GM18868 (cell line): Measurements from ENCODE around the gene CYTH2.
"Not testable (repeated sequence)": the region's sequence is repeated elsewhere in the genome, so short reads cannot be mapped to it uniquely, and the experiment has no call there.

Source experiments
- ATAC-seq: cut with Tn5 transposase; IDR thresholded peaks from one replicate; pipeline ENCODE4 v1.9.1; 2021; ENCODE audit warnings: mild to moderate bottlenecking, moderate library complexity; ENCODE audit not compliant: unreplicated experiment

CYTH2 gene

DNA sequence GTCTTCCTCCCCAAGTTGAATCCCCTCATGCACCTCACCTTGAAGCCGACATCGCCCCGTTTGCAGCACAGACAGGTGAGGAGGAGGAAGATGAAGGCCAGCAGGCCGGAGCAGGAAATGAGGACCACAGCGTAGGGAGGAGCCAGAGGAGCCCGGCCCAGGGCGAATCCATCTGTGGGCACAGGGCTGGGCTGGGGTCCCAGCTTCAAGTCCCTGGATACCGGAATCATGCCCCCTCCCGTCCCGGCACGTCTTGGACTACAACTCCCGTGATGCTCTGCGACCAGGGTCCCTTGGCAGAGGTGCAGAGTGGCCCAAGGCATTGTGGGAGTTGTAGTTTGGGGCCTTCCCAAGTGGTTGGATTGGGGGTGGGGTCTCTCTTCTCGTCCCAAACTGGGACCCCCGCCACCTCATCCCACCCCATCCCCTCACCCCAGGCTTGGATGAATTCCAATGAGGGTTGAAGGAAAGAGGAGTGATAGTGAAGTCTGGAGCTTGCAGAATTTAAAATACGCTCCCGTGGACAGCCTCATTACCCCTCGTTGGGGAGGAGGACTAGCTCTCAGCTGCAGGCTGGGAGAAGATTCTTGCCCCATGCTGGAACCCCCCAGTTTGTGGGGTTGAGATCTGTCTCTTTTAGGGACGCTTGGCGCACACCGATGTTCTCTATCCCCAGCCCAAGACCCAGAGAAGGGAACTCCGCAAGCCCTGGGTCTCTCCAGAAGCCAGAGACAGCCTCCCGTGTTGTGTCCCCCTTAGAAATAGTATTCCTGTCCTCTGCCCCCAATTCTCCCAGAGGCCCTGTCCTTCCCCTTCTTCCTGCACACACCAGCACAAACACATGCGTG lies 41.5 kb downstream of the CYTH2 start:
- no peak for ATAC-seq

DNA sequence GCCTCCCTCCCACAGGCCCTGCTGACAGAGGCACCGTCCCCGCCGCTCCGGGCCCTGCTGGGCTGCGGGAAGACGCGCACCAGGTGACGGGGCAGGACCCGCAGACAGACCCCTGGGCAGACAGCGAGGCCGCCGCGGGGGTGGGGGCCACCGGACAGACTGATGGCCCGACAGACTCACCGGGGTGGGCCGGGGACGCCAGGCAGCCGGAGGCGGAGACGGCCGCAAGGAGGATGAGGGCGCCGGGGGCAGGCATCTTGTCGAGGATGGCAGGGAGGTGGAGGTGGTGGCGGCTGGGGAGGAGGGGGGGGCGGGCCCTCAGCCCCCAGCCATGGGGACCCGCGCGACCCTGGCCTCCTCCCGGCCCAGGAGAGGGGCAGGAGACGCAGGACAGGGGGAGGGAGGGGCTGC lies 42.2 kb downstream of the CYTH2 start:
- ATAC-seq, result no peak

DNA sequence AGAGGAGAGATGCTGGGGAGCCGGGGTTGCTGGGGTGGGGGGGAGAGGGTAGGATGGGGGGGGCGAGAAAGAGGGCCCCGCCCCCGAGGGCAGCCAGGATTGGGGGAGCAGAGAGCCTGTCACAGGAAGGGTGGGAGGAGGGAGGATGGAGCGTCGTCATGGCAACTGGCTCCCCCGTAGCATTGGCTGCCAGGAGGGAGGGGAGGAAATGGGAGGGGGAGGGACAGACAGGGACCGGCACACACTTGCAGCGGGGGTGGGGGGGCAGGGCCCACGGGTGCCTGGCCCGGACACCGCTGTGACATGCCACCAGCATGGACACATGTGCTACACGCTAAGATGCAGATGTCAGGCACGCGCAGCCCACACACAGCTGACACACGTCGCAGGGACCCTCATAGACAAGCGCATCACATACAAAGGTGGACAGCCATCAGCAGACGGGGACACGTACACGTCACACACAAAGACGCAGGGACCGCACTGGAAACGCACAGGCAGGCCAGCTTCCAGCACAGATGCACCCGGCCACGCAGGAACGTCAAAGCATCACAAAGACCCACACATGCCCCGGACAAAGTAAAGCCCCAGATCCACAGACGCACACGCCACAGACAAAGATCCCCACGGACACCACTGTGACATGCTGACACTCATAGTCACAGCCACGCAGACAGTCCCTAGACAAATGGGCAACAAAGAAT lies 42.8 kb downstream of the CYTH2 start, which contains the start of gene LMTK3:
LMTK3 (minus strand) TSS at position 36 of the 704 bp plus-strand sequence. CDS start 259 bp downstream, outside the sequence.
- ATAC-seq, result no peak

DNA sequence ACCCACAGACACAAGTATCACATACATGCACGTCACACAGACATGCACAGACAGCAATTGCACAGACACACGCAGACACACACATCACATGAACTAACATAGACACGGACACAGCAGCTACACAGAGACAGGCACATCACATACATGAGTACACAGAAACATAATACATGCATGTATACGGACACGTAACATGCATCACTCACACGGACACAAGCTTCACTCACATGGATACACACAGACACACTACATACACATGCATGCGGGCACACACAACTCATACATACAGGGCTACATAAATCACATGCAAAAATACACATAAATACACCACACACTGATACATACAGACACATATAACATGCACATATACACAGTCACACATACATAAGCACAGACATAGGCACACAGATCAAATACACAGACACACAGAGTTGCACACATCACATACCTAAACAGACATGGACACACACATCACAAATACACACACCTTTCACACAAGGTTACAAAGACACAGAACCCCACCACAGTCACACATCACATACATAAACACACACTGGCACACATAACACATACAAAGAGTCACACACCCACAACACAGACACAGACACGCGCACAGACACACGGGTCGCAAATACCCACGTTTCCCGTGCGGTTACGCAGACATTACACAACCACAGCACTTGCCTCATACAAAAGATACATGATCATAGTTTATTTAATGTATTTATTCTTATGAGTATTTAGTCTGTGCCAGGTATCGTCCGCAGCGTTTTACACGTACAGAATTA lies 43.5 kb downstream of the CYTH2 start:
- no peak for ATAC-seq

DNA sequence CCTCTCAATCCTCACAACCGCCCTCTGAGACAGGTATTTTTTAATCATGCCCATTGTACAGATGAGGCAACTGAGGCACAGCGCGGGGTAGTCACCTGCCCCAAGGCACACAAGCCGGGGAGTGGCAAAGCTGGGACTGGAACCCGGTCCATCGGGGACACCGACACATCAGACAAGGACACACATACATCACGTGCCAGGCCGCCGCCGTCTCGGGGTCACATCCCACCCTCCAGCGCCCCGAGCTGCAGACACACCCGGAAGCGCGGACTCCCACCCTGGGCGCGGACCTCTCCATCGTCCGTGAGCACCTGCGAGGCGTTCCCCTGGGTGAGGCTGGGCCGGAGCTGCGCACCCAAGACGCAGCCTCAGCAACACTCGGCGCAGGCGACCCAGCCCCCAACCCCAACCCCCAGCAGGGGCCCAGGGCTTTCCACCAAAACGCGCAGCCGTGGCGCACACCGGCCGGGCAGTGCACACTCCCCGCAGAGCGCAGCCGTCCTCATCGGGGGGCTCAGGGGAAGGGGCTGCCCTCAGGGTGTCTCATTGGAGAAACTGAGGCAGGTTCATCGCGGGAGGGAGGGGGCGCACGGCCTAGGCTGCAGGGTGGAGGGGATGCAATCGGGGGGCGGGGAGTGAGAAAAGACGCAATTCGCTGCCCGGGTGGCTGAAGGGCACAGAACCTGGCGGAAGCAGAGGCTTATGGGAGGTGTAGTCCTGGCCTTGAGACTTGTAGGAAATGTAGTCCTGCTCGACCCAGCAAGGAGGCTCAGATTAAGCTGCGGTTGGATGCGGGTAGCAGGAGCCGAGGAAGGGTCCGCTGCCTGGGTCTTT lies 44.3 kb downstream of the CYTH2 start:
- no peak for ATAC-seq

DNA sequence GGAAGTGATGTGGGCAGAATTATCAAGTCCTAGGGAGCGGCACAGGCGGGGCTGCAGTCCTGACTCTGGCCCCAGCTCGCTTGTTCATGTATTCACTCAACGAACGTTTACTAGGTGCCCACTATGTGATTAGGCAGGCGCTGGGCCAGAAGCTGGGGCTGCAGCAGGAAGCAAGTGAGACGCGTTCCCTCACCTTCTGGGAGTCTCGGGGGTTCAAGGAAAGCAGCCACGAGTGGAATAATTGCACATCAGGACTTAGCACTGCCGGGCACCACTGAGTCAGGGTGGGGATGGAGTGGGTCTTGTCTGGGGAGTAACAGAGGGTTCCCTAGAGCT lies 44.9 kb downstream of the CYTH2 start:
- ATAC-seq, result no peak

DNA sequence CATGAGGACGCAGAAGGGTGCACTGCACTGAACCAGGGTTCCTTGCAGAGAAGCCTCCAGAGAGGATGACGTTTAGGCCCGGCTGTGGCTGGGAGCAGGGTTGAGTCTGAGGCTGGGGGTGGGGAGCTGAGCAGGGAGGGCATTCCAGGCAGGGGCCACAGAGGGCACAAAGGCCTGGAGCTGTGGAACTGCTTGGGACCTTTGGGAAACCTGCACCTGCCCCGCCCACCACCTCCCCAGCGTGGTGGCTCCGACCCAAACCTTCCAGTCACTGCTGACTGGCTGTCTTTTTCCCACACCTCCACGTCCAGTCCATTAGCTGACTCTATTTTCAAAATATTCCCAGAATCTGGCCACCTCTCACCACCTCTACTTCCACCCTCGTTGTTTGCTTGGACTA lies 47.4 kb downstream of the CYTH2 start:
- no peak for ATAC-seq

DNA sequence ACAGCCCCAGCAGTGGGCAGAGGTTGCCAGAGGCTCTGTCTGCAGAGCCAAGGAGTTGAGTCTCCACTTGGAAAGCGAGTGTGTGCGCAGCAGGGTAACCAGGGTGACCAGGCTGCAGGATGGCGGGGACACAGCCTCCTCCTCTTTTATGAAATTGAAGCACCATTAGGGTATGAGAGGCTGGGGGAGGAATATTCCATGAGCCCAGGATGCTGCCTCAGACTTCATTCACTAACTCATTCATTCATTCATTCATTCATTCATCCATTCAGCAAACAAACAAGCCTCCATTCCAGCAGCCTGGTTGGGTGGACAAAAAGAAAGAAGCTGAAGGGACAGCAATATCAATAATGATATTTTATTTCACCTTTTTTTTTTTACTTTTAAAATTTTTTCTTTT lies 49.0 kb downstream of the CYTH2 start:
- ATAC-seq, result no peak

DNA sequence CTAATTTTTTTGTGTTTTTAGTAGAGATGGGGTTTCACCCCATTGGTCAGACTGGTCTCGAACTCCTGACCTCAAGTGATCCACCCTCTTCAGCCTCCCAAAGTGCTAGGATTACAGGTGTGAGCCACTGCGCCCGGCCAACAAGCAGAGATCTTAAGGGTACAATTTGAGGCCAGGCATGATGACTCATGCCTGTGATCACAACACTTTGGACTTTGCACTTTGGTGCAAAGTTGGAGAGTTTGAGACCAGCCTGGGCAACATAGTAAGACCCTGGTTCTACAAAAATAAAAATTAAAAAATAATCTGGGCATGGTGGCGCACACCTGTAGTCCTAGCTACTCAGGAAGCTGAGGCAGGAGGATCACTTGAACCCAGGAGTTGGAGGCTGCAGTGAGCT lies 50.3 kb downstream of the CYTH2 start:
- ATAC-seq, result not testable (repeated sequence)

DNA sequence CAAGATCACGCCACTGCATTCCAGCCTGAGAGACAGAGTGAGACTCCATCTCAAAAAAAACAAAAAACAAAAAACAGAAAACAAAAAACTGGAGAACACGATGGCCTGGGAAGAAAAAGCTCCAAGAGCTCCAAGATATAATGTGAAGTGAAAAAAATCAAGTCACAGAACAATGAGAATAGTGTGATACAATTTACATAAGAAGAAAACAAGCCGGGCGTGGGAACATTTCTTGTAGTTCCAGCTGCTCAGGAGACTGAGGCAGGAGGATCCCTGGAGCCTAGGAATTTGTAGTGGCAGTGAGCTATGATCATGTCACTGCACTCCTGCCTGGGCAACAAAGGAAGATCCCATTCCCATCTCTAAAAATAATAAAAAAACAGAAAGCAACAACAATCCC lies 51.0 kb downstream of the CYTH2 start:
- ATAC-seq, result no peak

DNA sequence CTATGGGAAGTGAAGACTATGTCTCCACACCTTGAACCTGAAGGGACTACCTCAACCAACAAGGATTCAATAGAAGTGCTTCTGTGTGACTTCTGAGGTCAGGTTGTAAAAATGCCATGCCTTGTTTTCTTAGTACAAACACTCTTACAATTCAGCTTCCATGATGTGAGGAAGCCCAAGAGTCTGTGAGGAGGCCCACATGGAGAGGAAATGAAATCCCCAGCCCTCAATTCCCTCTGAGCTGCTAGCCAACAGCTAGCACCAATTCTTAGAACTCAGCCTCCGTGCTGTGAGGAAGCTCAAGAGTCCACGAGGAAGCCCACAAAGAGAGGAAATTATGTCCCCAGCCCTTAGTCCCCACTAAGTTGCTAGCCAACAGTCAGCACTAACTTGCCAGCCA lies 55.1 kb downstream of the CYTH2 start:
- no peak for ATAC-seq

DNA sequence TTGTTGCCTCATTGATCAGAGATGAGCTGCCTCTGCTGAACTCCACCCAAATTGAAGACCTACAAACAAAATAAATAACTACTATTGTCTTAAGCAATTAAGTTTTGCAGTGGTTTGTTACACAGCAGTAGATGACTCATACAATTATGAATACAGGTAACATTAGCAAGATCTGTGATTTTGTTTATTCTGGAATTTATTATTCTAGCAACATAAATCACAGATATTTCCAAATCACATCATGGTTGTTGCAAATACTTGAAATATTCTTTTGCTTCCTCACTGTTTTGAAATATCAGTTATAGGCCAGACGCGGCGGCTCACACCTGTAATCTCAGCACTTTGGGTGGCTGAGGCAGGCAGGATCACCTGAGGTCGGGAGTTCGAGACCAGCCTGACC lies 55.6 kb downstream of the CYTH2 start:
- no peak for ATAC-seq

DNA sequence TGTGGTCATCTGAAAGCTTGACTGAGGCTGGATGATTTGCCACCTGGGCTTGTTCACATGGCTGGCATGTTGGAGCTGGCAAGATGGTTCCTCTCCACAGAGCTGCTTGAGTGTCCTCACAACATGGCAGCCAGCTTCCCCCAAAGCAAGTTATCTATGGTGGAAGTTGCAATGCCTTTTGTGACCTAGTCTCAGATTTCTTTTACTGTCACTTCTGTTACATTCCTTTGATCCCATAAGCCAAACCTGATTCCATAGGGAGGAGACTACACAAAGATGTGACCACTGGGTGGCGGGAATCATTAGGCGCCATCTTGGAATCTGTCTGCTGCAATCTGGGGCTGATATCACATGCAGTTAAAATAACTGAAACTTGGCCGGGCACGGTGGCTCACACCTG lies 60.0 kb downstream of the CYTH2 start:
- ATAC-seq, result no peak

DNA sequence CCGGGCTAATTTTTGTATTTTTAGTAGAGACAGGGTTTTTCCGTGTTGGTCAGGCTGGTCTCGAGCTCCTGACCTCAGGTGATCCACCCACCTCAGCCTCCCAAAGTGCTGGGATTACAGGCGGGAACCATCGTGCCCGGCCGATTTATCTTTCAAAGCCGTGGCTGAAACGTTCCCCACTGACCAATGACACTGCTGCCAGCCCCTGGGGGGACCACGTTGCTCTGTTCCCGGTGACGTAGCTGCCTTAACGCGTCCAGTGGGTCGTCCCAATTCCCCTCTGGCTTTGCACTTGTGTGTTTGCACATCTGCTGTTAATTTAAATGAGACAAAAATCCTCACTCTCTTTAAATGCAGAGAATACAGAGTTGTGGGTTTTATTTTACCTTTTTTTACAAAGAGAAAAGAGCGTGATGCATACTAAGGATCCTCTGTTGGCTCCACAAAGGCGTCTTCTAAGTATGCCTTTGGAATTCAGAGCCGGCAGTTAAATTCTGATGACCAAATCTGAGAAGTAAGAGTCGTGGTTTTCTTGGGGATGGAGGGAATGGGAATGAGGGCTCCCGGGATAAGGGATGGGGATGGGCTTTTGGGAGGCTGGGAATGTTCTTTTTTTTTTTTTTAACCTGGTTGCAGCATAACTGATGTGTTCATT lies 61.0 kb downstream of the CYTH2 start:
- no peak for ATAC-seq

DNA sequence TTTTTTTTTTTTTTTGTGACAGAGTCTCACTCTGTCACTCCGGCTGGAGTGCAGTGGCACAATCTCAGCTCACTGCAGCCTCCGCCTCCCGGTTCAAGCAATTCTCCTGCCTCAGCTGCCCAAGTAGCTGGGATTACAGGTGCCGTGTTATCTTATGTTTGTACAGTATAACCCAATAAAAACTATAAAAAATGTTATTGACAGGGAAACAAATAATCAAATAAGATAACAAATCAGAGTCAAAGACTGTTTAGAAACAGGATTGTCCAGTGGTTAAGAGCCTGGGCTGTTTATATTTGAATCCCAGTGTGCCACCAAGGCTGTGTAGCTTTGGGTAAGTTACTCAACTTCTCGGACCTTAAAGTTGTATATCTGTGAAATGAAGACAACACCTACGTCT lies 61.6 kb downstream of the CYTH2 start:
- no peak for ATAC-seq
